B cell (primary cell): ENCODE data around the gene EEF1AKMT2.

ENCODE experiments used
- CTCF ChIP-seq: fragments of 200-600 bp; IDR thresholded peaks from one replicate; pipeline ENCODE4 v1.8.0; 2022; ENCODE audit warnings: antibody characterized with exemption, mild to moderate bottlenecking
- EZH2 ChIP-seq: IDR thresholded peaks from 2 replicates; pipeline ENCODE4 v1.6.1; 2012; ENCODE audit warnings: borderline replicate concordance, low read depth, mild to moderate bottlenecking, moderate library complexity, low read length; ENCODE audit not compliant: insufficient read depth, poor library complexity, severe bottlenecking

GRCh38 chr10:124746992-124747391 is 44.7 kb downstream of the EEF1AKMT2 start:
- TF ChIP-seq CTCF = no peak
- TF ChIP-seq EZH2 = no peak
